SK-N-SH (cell line): Measurements from ENCODE around the gene ATRN.

ENCODE experiments used
- CHD2 ChIP-seq: fragments of 150-350 bp; IDR thresholded peaks from 2 replicates; pipeline ENCODE4 v1.6.1; 2018; ENCODE audit warnings: low read length; ENCODE audit not compliant: partially characterized antibody
- CTCF ChIP-seq: fragments of 200-600 bp; sonication (generic); IDR thresholded peaks from 2 replicates; pipeline ENCODE4 v1.6.1; 2017; ENCODE audit warnings: antibody characterized with exemption, mild to moderate bottlenecking, moderate library complexity
- EP300 ChIP-seq, 2 experiments: IDR thresholded peaks; 2 replicates each; pipeline versions ENCODE4 v1.4.0 to v1.6.1; 2012; ENCODE audit warnings: borderline replicate concordance in 1 of 2, low read depth in 1 of 2, low read length in 1 of 2
- FOXJ3 ChIP-seq: sonication (generic); formaldehyde crosslinking; IDR thresholded peaks from 2 replicates; pipeline ENCODE4 v1.5.1; 2020; ENCODE audit warnings: mild to moderate bottlenecking, missing genetic modification reagents
- GATA2 ChIP-seq: sonication (generic); formaldehyde crosslinking; IDR thresholded peaks from 2 replicates; pipeline ENCODE4 v1.5.0; 2020; ENCODE audit warnings: mild to moderate bottlenecking, missing genetic modification reagents
- MAX ChIP-seq: IDR thresholded peaks from 2 replicates; pipeline ENCODE4 v1.4.0; 2012; ENCODE audit warnings: low read depth
- NFIC ChIP-seq: IDR thresholded peaks from 2 replicates; pipeline ENCODE4 v1.4.0; 2012; ENCODE audit warnings: borderline replicate concordance
- NRF1 ChIP-seq: IDR thresholded peaks from 2 replicates; pipeline ENCODE4 v1.6.1; 2012; ENCODE audit warnings: low read depth, mild to moderate bottlenecking, low read length
- REST ChIP-seq: IDR thresholded peaks from 2 replicates; pipeline ENCODE4 v1.6.1; 2012; ENCODE audit warnings: mild to moderate bottlenecking, low read depth, low read length, moderate library complexity
- SIN3A ChIP-seq: IDR thresholded peaks from 2 replicates; pipeline ENCODE4 v1.6.1; 2012; ENCODE audit warnings: low read depth, mild to moderate bottlenecking, low read length, moderate library complexity, borderline replicate concordance
- TAF1 ChIP-seq: IDR thresholded peaks from 2 replicates; pipeline ENCODE4 v1.6.1; 2012; ENCODE audit warnings: low read depth, mild to moderate bottlenecking, low read length, moderate library complexity, borderline replicate concordance
- YY1 ChIP-seq: IDR thresholded peaks from 2 replicates; pipeline ENCODE4 v1.4.0; 2012; ENCODE audit warnings: low read depth, mild to moderate bottlenecking
- TF ChIP-seq, protein P1 (sequence below): IDR thresholded peaks from 2 replicates; pipeline ENCODE4 v1.4.0; 2012; ENCODE audit warnings: low read depth, borderline replicate concordance

GRCh38 chr20:3550837-3551236 is 80.0 kb downstream of the ATRN start:
- TF ChIP-seq SIN3A = no peak
- TF ChIP-seq GATA2 = no peak
- TF ChIP-seq MAX = no peak
- no peak for TF ChIP-seq NRF1
- TF ChIP-seq CTCF = no peak
- TF ChIP-seq NFIC = no peak
- TF ChIP-seq YY1 = no peak
- no peak for TF ChIP-seq REST
- TF ChIP-seq EP300 (IDR thresholded peaks at IDR 0.05; ENCODE audit: borderline replicate concordance in 1 of 2, low read depth in 1 of 2, low read length in 1 of 2) = no peak
- no peak for TF ChIP-seq FOXJ3 (CRISPR knock-in tag)
- TF ChIP-seq CHD2 = no peak
- TF ChIP-seq, protein P1, sequence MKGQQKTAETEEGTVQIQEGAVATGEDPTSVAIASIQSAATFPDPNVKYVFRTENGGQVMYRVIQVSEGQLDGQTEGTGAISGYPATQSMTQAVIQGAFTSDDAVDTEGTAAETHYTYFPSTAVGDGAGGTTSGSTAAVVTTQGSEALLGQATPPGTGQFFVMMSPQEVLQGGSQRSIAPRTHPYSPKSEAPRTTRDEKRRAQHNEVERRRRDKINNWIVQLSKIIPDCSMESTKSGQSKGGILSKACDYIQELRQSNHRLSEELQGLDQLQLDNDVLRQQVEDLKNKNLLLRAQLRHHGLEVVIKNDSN = no peak
- TF ChIP-seq TAF1 = no peak
